Stimulated activated CD4-positive, alpha-beta T cell treated with anti-CD3 and anti-CD28 coated beads, TNF-alpha, amount 100 ng/mL, for 1 hour (primary cell): ENCODE results near the gene HERC4.
"Not testable (repeated sequence)": the region's sequence is repeated elsewhere in the genome, so short reads cannot be mapped to it uniquely, and the experiment has no call there.

Experiments
- DNase-seq, 3 donors: peaks; one replicate each; pipeline ENCODE4 v3.0.0-alpha.2; 2020; ENCODE audit warnings: low read depth in 3 of 3, low spot score in 1 of 3

HERC4 gene

GRCh38 chr10:68092512-68092911, 17.4 kb upstream of the HERC4 start:
- DNase-seq: no peak

- no peak for DNase-seq
Measured at GRCh38 chr10:68090586-68090985, 15.5 kb upstream of the HERC4 start.

- no peak for DNase-seq
Measured at GRCh38 chr10:68088740-68089139, 13.7 kb upstream of the HERC4 start.

GRCh38 chr10:68087685-68088401, 12.8 kb upstream of the HERC4 start:
- no peak for DNase-seq

GRCh38 chr10:68086910-68087684, 12.0 kb upstream of the HERC4 start:
- DNase-seq: no peak

- no peak for DNase-seq
Measured at GRCh38 chr10:68086011-68086410, 10.9 kb upstream of the HERC4 start.

- no peak for DNase-seq
Measured at GRCh38 chr10:68084469-68084868, 9.4 kb upstream of the HERC4 start.

GRCh38 chr10:68083953-68084352, 8.9 kb upstream of the HERC4 start:
- DNase-seq: no peak

- DNase-seq: no peak
Measured at GRCh38 chr10:68082872-68083271, 7.8 kb upstream of the HERC4 start.

GRCh38 chr10:68081916-68082315, 6.8 kb upstream of the HERC4 start:
- no peak for DNase-seq

GRCh38 chr10:68080853-68081431, 5.9 kb upstream of the HERC4 start:
- no peak for DNase-seq

- no peak for DNase-seq
Measured at GRCh38 chr10:68079434-68079833, 4.4 kb upstream of the HERC4 start.

- DNase-seq: no peak
Measured at GRCh38 chr10:68077026-68077425, 1.9 kb upstream of the HERC4 start.

GRCh38 chr10:68076081-68076480, 998 bp upstream of the HERC4 start:
- DNase-seq: not testable (repeated sequence)

GRCh38 chr10:68075550-68076004, 494 bp upstream of the HERC4 start:
- no peak for DNase-seq

GRCh38 chr10:68074031-68074774, 880 bp downstream of the HERC4 start:
- no peak for DNase-seq

GRCh38 chr10:68073631-68074030, 1.5 kb downstream of the HERC4 start:
- no peak for DNase-seq

- DNase-seq: no peak
Measured at GRCh38 chr10:68067508-68067907, 7.6 kb downstream of the HERC4 start.

- no peak for DNase-seq
Measured at GRCh38 chr10:68067029-68067428, 8.1 kb downstream of the HERC4 start.

GRCh38 chr10:68053553-68053952, 21.5 kb downstream of the HERC4 start:
- no peak for DNase-seq

- no peak for DNase-seq
Measured at GRCh38 chr10:68052463-68052862, 22.6 kb downstream of the HERC4 start.
